ENCODE measurements around the gene CCNJL.

DNA sequence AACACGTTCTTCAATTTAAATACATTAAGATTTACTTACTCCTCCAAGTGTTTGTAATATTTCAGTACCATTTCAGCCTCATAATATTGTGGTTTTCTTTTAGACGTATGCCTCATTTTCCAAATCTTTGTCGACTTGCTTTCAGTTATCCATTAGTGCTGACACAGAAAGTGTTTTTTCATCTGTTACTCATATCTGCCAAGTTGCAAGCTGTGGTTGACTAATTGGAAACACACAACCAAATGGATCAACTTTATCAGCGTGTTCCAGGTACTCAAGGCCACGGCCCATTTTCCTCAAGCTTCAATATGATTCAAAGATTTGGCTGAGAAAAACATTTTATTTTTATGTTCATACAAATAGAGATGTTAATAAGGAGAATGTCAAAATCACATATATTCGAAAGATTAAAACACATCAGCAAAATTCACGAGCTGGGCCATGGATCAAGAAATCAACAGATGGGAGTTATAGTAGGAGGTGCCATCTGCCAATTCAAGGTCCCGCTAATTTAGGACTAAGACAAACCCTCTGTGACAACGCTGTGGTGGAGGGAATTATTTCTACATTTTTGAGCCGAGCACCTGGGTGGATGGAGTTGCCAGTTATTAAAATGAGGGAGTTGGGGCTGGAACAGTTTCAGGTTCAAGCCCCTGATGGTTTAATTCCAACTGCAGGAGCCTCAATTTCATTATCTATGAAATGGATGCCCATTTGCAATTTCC is 27.2 kb upstream of the CCNJL start:
- TF ChIP-seq, protein P1, sequence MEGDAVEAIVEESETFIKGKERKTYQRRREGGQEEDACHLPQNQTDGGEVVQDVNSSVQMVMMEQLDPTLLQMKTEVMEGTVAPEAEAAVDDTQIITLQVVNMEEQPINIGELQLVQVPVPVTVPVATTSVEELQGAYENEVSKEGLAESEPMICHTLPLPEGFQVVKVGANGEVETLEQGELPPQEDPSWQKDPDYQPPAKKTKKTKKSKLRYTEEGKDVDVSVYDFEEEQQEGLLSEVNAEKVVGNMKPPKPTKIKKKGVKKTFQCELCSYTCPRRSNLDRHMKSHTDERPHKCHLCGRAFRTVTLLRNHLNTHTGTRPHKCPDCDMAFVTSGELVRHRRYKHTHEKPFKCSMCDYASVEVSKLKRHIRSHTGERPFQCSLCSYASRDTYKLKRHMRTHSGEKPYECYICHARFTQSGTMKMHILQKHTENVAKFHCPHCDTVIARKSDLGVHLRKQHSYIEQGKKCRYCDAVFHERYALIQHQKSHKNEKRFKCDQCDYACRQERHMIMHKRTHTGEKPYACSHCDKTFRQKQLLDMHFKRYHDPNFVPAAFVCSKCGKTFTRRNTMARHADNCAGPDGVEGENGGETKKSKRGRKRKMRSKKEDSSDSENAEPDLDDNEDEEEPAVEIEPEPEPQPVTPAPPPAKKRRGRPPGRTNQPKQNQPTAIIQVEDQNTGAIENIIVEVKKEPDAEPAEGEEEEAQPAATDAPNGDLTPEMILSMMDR (IDR thresholded peaks at IDR 0.05): no peak
- TF ChIP-seq POLR2AphosphoS5 (IDR thresholded peaks at IDR 0.05; ENCODE audit: insufficient read depth in 1 of 2, low read depth in 1 of 2): no peak

Measured in vagina (tissue), 2 donors.